ENCODE data around the gene PPP2R5C.

PPP2R5C gene

DNA sequence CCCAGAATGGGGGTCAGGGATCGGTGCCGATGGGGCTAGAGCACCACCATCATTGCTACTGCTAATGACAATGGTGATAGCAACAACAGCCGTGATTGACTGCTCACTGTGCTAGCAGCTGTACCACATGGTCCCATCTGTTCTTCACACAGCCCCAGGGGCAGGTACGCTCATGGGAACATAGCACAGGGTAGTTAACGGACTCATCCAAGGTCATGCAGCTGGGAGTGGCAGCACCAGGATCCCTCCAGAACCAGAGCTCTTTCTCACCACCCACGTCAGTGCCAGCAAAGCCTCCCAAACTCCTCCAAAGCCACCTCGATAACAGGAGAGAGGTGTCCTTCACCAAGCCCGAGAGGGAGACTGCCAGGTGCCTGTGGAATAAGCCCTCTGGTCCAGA lies 191.6 kb downstream of the PPP2R5C start:
- Histone ChIP-seq H3K9me3 (ENCODE audit: control insufficient read depth, low read length) (no peaks in the 10 kb centered on the region), H3K4me1 (ENCODE audit: control insufficient read depth, insufficient read depth, low read length) (peaks cover 8% of the 10 kb centered on the region), H3K9ac (ENCODE audit: low read length) (no peak overlapping the region), H3K27me3 (ENCODE audit: control insufficient read depth, insufficient read depth, low read length) (no peaks in the 10 kb centered on the region), H3K4me3 (ENCODE audit: low read length) (no peak overlapping the region), H3K36me3 (ENCODE audit: control insufficient read depth, insufficient read depth, low read length) (no peaks in the 10 kb centered on the region)

DNA sequence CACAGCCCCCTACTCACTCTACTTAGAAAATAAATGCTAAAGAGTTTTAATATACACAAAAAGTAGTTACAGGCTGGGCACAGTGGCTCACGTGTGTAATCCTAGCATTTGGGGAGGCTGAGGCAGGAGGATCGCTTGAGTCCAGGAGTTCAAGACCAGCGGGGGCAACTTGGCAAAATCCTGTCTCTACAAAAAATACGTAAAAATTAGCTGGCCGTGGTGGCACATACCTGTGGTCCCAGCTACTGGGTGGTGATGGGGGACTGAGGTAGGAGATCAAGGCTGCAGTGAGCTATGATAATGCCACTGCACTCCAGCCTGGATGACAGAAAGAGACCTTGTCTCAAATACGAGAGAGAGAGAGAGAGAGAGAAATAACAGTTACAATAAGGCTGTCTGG lies 193.0 kb downstream of the PPP2R5C start:
- H3K9me3 ChIP-seq (ENCODE audit: control insufficient read depth, low read length): no peaks in the 10 kb centered on the region
- H3K27me3 ChIP-seq (ENCODE audit: control insufficient read depth, insufficient read depth, low read length): no peaks in the 10 kb centered on the region
- H3K36me3 ChIP-seq (ENCODE audit: control insufficient read depth, insufficient read depth, low read length): no peaks in the 10 kb centered on the region
- peaks cover under 1% of the 10 kb centered on the region for H3K4me1 ChIP-seq (ENCODE audit: control insufficient read depth, insufficient read depth, low read length)
- no peak overlapping the region for H3K4me3 ChIP-seq (ENCODE audit: low read length)
- no peak overlapping the region for H3K9ac ChIP-seq (ENCODE audit: low read length)

DNA sequence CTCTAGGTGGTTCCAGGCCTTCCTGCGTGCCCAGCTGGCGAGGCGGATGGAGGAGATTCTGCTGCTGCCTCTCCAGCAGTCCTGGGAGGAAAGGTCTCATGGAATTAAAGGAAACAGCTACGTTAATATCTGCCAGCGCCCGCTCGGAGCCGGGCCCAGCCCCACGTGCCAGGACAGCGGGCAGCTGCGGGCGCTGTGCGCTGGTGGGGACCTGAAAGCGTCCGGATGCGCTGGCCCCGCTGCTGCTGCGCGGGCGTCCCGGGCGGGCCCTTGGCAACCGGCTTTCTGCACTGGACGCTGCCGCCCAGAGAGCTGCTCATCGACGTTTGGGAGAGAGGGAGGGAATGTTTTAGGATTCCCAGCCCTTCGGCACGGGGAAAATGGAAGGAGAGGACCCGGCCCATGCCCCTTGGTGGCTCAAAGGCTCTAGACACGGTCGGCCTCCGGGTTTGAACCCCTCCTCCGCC lies 194.2 kb downstream of the PPP2R5C start:
- H3K27me3 ChIP-seq (ENCODE audit: control insufficient read depth, insufficient read depth, low read length): no peaks in the 10 kb centered on the region
- H3K4me3 ChIP-seq (ENCODE audit: low read length): no peak overlapping the region
- H3K4me1 ChIP-seq (ENCODE audit: control insufficient read depth, insufficient read depth, low read length): no peaks in the 10 kb centered on the region
- no peak overlapping the region for H3K9ac ChIP-seq (ENCODE audit: low read length)
- H3K9me3 ChIP-seq (ENCODE audit: control insufficient read depth, low read length): no peaks in the 10 kb centered on the region
- H3K36me3 ChIP-seq (ENCODE audit: control insufficient read depth, insufficient read depth, low read length): no peaks in the 10 kb centered on the region

DNA sequence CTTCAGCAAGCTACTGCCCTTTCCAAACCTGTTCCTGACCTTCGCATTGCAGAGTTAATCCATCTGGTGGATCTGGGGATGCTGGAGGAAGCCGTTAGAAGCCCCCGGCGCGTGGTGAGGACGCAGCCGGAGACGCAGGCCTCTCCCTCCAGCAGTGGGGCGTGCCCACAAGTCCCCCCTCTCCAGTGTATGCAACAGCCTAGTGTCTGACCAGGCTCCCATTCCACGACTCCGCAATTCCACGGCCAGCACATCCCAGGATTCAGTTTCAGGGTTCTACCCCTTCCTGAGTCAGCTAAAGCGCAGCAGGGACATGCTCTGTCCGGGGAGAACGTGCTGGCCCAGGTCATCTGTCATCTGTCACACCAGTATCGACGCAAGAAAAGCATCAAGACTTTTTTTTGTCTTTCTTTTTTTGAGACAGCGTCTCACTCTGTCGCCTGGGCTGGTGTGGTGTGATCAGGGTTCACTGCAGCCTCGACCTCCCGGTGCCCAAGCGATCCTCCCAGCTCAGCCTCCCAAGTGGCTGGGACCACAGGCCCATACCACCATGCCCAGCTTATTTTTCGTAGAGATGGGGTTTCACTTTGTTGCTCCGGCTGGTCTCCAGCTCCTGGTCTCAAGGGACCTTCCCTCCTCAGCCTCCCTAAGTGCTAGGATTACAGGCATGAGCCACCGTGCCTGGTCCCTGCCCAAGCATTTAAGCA lies 194.8 kb downstream of the PPP2R5C start:
- Histone ChIP-seq H3K36me3 (ENCODE audit: control insufficient read depth, insufficient read depth, low read length) (no peaks in the 10 kb centered on the region), H3K27me3 (ENCODE audit: control insufficient read depth, insufficient read depth, low read length) (no peaks in the 10 kb centered on the region), H3K4me3 (ENCODE audit: low read length) (no peak overlapping the region), H3K9ac (ENCODE audit: low read length) (no peak overlapping the region), H3K9me3 (ENCODE audit: control insufficient read depth, low read length) (no peaks in the 10 kb centered on the region), H3K4me1 (ENCODE audit: control insufficient read depth, insufficient read depth, low read length) (peaks cover 3% of the 10 kb centered on the region)

DNA sequence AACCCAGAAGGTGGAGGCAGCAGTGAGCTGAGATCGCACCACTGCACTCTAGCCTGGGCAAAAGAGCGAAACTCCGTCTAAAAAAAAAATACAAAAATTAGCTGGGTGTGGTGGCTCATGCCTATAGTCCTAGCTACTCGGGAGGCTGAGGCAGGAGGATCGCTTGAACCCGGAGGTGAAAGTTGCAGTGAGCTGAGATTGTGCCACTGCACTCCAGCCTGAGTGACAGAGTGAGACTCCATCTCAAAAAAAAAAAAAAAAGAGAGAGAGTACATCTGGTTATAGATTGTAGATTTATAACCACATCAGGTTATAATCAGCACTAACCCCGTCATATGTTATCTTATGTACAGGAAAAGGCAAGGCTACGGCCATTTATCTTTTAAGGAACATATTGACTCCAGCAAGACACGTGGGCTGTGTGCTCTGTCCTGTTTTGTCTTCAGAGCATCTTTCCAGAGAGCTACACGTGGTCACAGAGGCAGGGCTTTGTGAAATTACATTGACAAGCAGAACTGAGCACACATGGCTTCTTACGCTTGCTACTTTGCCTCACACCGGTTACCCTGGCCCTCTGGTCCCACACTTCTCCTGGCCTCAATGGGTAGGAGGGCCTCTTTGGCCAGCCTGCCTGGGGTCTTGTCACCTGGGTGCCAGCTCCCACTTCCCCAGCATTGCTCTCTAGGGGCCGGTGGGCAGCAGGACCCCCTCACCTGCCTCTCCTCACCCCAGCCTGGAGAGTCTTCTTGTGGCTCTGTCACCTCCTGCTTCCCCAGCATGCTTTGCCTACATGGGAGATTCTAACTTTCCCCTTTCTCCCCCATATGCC lies 196.1 kb downstream of the PPP2R5C start:
- H3K4me1 ChIP-seq (ENCODE audit: control insufficient read depth, insufficient read depth, low read length): peaks cover 12% of the 10 kb centered on the region
- no peaks in the 10 kb centered on the region for H3K9me3 ChIP-seq (ENCODE audit: control insufficient read depth, low read length)
- H3K4me3 ChIP-seq (ENCODE audit: low read length): no peak overlapping the region
- no peaks in the 10 kb centered on the region for H3K27me3 ChIP-seq (ENCODE audit: control insufficient read depth, insufficient read depth, low read length)
- no peak overlapping the region for H3K9ac ChIP-seq (ENCODE audit: low read length)
- no peaks in the 10 kb centered on the region for H3K36me3 ChIP-seq (ENCODE audit: control insufficient read depth, insufficient read depth, low read length)

DNA sequence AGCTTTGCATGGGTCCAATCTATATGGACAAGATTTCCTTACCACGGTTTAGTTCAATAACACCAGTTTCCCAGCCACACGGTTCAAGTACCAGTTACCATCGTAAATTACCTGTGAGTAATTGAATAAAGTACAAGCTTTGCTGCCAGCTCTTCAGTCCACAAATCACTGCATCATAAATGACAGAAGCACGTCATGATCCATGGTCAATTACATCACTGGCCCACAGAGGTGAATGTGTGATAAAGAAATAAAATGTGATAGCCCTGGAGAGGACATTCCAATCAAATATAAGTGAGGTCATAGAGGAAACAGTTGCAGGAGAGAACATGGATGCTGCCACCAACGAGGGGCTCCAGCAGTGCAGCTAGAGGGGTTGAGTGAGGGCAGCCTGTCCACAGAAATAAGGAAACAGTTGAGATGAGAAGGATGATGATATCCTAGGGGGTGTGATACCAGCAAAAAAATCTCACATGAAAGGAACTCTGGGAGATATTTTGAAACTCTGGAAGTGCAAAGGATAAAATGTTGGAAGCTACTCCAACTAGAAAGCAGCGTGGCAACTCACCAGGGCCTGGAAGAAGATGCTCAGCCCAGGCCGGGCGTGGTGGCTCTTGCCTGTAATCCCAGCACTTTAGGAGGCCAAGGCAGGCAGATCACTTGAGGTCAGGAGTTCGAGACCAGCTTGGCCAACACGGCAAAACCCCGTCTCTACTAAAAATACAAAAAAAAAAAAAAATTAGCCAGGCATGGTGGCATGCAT lies 197.1 kb downstream of the PPP2R5C start:
- Histone ChIP-seq H3K4me1 (ENCODE audit: control insufficient read depth, insufficient read depth, low read length) (peaks cover 12% of the 10 kb centered on the region), H3K9ac (ENCODE audit: low read length) (no peak overlapping the region), H3K4me3 (ENCODE audit: low read length) (no peak overlapping the region), H3K27me3 (ENCODE audit: control insufficient read depth, insufficient read depth, low read length) (no peaks in the 10 kb centered on the region), H3K36me3 (ENCODE audit: control insufficient read depth, insufficient read depth, low read length) (no peaks in the 10 kb centered on the region), H3K9me3 (ENCODE audit: control insufficient read depth, low read length) (no peaks in the 10 kb centered on the region)

DNA sequence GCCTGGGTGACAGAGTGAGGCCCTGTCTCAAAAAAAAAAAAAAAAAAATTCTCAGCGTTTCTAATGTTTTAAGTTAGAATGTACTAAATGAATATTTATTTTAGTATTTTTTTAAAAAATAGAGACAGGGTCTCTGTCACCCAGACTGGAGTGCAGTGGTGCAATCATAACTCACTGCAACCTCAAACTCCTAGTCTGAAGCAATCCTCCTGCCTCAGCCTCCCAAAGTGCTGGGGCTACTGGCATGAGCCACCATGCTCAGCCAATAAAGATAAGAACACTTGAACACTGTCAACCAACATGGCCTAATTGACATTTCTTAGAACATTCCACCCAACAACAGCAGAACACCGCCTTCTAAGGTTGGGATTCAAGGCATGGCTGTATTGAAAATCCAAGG lies 197.8 kb downstream of the PPP2R5C start:
- Histone ChIP-seq H3K9ac (ENCODE audit: low read length) (no peak overlapping the region), H3K27me3 (ENCODE audit: control insufficient read depth, insufficient read depth, low read length) (no peaks in the 10 kb centered on the region), H3K4me3 (ENCODE audit: low read length) (no peak overlapping the region), H3K4me1 (ENCODE audit: control insufficient read depth, insufficient read depth, low read length) (peaks cover 17% of the 10 kb centered on the region), H3K36me3 (ENCODE audit: control insufficient read depth, insufficient read depth, low read length) (no peaks in the 10 kb centered on the region), H3K9me3 (ENCODE audit: control insufficient read depth, low read length) (no peaks in the 10 kb centered on the region)

DNA sequence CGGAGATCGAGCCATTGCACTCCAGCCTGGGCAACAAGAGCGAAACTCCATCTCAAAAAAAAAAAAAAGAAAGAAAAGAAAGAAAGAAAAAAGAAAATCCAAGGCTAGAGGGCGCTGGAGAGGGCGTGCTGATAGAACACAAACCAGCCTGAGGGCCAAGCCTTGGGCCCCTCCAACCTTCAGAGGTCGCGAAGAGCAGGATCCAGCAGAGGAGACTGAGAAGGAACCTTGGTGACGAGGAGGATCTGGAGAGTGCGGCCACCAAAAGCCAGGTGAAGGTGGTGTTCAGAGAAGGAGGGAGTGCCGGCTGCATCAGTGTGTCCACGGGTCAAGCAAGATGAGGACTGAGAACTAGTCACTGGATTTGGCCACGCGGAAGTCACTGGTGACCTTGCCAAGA lies 198.7 kb downstream of the PPP2R5C start:
- peaks cover 17% of the 10 kb centered on the region for H3K4me1 ChIP-seq (ENCODE audit: control insufficient read depth, insufficient read depth, low read length)
- H3K4me3 ChIP-seq (ENCODE audit: low read length): no peak overlapping the region
- H3K9ac ChIP-seq (ENCODE audit: low read length): no peak overlapping the region
- H3K27me3 ChIP-seq (ENCODE audit: control insufficient read depth, insufficient read depth, low read length): no peaks in the 10 kb centered on the region
- no peaks in the 10 kb centered on the region for H3K36me3 ChIP-seq (ENCODE audit: control insufficient read depth, insufficient read depth, low read length)
- no peaks in the 10 kb centered on the region for H3K9me3 ChIP-seq (ENCODE audit: control insufficient read depth, low read length)

DNA sequence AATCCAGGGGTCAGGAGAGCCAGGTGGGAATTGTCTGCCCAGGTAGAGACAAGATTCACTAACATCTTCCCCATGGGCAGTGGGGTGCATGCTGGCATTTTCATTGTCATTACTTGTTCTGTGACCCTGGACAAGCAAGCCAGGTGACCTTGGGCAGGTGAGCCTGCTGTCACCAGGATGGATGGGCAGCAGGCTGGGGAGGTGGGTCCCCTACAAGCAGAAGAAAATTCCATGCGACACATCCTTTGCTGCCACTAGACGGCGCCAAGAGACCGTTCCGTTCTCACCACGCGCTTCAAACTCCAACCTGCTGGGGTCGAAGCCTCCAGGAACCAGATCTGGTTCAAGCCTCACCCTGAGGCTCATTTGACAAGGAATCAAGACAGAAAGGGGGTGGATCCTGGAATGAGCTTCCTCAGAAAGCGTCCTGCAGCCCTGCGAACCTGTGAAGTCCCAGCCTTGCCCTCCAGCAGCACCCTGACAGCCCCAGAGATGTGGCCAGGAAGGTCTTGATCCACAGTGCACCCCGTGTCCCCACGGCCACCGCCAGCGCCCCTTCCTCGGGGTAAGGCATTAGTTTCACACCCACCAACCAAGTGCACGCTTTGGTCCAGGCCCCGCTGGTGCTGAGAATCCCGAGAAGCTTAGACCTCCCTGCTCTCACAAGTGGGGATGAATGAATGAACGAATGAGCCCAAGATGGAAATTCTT lies 199.7 kb downstream of the PPP2R5C start:
- no peaks in the 10 kb centered on the region for H3K27me3 ChIP-seq (ENCODE audit: control insufficient read depth, insufficient read depth, low read length)
- no peak overlapping the region for H3K9ac ChIP-seq (ENCODE audit: low read length)
- no peak overlapping the region for H3K4me3 ChIP-seq (ENCODE audit: low read length)
- H3K36me3 ChIP-seq (ENCODE audit: control insufficient read depth, insufficient read depth, low read length): no peaks in the 10 kb centered on the region
- H3K4me1 ChIP-seq (ENCODE audit: control insufficient read depth, insufficient read depth, low read length): peaks cover 23% of the 10 kb centered on the region
- no peaks in the 10 kb centered on the region for H3K9me3 ChIP-seq (ENCODE audit: control insufficient read depth, low read length)

DNA sequence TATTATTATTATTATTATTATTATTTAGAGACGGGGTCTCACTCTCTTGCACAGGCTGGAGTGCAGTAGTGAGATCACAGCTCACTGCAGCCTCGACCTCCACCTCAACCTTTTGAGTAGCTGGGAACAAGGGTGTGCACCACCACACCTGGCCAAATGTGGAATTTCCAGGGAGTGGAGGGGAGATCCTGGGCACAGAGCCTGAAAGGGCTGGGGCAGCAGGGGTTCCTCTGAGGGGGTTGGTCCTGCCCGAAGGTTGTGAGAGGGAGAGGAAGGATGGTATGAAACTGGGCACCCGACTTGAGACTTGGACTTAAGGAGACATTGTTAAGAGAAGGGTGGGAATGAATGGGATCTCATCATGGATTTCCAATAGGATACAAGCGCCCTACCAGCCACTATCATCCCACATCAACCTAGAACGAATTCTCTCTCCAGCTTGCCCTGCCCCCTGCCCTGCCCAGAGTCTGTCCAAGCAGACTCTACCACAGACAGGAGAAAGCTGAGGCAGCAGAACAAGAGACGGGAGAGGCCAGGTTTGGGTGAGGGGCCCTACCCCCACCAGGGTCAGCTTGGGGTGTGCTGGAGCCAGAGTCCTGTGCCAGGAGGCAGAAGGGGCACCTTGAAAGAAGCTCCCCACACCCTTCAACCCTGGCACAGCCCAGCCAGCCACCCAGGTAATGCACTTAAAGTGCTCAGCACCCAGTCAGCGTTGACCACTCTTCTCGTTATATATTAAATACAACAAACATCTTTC lies 200.4 kb downstream of the PPP2R5C start:
- no peak overlapping the region for H3K4me3 ChIP-seq (ENCODE audit: low read length)
- peaks cover 23% of the 10 kb centered on the region for H3K4me1 ChIP-seq (ENCODE audit: control insufficient read depth, insufficient read depth, low read length)
- H3K9ac ChIP-seq (ENCODE audit: low read length): no peak overlapping the region

DNA sequence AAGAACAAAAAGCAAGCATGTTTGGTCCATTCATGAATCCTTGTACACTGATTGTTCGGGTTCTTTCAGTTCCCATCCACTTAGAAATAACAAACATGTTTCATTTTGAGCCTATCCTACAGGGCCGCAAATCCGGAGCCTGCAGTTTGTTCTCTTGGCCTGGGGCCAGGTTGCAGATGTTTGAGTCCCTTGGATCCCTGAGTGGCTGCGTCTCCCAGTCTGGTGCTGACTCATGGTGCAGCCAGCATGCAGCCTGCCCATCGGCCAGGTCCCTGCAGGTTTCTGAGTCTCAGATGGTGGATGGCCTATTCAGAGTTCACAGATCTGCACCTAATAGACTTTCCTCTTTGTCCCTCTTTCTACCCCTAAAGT lies 201.0 kb downstream of the PPP2R5C start:
- Histone ChIP-seq H3K9ac (ENCODE audit: low read length) (no peak overlapping the region), H3K9me3 (ENCODE audit: control insufficient read depth, low read length) (no peaks in the 10 kb centered on the region), H3K36me3 (ENCODE audit: control insufficient read depth, insufficient read depth, low read length) (no peaks in the 10 kb centered on the region), H3K4me3 (ENCODE audit: low read length) (no peak overlapping the region), H3K4me1 (ENCODE audit: control insufficient read depth, insufficient read depth, low read length) (peaks cover 25% of the 10 kb centered on the region), H3K27me3 (ENCODE audit: control insufficient read depth, insufficient read depth, low read length) (no peaks in the 10 kb centered on the region)

More for the DNA sequence above, 200.4 kb downstream of the PPP2R5C start:
- Histone ChIP-seq H3K36me3 (ENCODE audit: control insufficient read depth, insufficient read depth, low read length) (no peaks in the 10 kb centered on the region), H3K9me3 (ENCODE audit: control insufficient read depth, low read length) (no peaks in the 10 kb centered on the region), H3K27me3 (ENCODE audit: control insufficient read depth, insufficient read depth, low read length) (no peaks in the 10 kb centered on the region)

Measured in mucosa of stomach (tissue), 1 donor.